HG03432 (cell line): ENCODE measurements around the gene TAF11L13.

Experiments
- ATAC-seq: cut with Tn5 transposase; IDR thresholded peaks from one replicate; pipeline ENCODE4 v1.9.1; 2021; ENCODE audit warnings: mild to moderate bottlenecking, moderate library complexity; ENCODE audit not compliant: unreplicated experiment

TAF11L13 gene

DNA sequence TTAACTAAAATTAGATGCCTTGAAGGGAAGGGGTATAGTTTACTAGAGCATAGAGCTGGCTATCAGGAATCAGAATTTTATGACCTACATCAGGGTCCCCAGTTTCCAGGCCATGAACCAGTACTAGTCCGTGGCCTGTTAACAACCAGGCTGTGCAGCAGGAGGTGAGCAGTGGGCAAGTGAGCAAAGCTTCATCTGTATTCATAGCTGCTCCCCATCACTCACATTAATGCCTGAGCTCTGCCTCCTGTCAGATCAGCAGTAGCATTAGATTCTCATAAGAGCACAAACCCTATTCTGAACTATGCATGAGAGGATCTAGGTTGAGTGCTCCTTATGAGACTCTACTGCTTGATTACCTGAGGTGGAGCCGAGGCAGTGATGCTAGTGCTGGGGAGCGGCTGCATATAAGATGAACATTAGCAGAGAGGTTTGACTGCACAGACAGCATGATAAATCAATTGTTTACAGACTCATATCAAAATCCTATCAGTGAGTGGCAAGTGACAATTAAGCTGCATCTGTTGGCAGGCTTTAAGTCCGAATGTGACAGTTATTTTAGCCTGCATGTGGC, 47.0 kb downstream of the TAF11L13 start:
- no peak for ATAC-seq

DNA sequence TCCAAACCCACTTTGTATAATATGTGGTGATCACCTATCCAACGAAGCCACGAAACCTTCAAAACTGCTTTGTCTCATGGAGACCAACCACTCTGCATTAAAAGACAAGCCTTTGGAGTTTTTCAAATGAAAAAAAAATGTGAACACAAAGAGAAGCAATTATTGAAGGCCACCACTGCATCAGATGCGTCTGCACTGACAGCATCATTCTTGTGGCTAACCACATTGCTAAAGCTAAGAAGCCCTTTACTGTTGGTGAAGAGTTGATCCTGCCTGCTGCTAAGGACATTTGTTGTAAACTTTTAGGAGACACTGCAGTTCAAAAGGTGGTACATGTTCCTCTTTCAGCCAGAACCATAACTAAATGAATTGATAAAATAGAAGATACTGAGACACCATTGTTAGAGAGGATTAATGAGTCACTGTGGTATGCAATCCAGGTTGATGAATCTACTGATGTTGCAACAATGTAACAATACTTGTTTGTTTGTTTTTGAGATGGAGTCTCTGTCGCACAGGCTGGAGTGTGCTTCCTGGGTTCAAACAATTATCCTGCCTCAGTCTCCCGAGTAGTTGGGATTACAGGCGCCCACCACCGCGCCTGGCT, 47.8 kb downstream of the TAF11L13 start:
- no peak for ATAC-seq

DNA sequence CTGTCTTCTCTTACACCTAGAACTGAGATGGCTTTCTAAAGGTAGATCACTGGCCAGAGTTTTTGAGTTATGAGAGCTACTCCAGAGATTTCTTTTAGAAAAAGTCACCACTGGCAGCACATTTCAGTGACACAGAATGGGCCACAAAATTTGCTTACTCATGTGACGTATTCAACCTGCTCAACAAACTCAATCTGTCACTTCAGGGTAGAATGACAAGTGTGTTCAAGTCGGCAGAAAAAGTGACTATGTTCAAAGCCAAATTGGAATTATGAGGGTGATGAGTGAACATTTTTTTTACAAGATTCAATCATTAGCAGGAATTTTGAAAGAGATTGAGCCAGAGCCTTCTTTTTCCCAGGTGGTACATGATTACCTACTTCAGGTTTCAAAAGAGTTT, 48.8 kb downstream of the TAF11L13 start:
- ATAC-seq: no peak
